Breast epithelium (tissue), 4 donors: Measurements from ENCODE around the gene EIPR1. TPM values are rescaled to one million over a fixed set of nuclear protein-coding genes. Genes with fewer than 3 reads are reported as not detected.

Source experiments
- DNase-seq, 2 donors: peaks; one replicate each; pipeline ENCODE4 v3.0.0-alpha.2; 2019; ENCODE audit warnings: low spot score in 2 of 2
- H3K27ac ChIP-seq, 2 donors: fragments of 200-600 bp; sonication (generic) in 1 of 2; one replicate each; pipeline ENCODE4 v1.5.1; 2016 to 2019; ENCODE audit warnings: mild to moderate bottlenecking in 1 of 2
- H3K27me3 ChIP-seq, 2 donors: fragments of 200-600 bp; sonication (generic) in 1 of 2; one replicate each; pipeline versions ENCODE4 v1.5.1 to v1.6.0; 2017 to 2019; ENCODE audit warnings: control low read depth in 1 of 2, mild to moderate bottlenecking in 1 of 2
- H3K36me3 ChIP-seq: fragments of 200-600 bp; one replicate; pipeline ENCODE4 v1.5.1; 2019
- H3K4me1 ChIP-seq, 2 donors: fragments of 200-600 bp; sonication (generic); one replicate each; pipeline ENCODE4 v1.5.1; 2016 to 2019; ENCODE audit warnings: control low read depth in 1 of 2
- H3K4me3 ChIP-seq, 3 donors: fragments of 200-600 bp; sonication (generic); 1 replicate in 2 of 3; 2 replicates in 1 of 3; pipeline ENCODE4 v1.5.1; 2016 to 2019; ENCODE audit warnings: mild to moderate bottlenecking in 3 of 3, moderate library complexity in 2 of 3
- H3K9me3 ChIP-seq, 2 donors: fragments of 200-600 bp; sonication (generic) in 1 of 2; one replicate each; pipeline ENCODE4 v1.5.1; 2016 to 2019; ENCODE audit warnings: control low read depth in 1 of 2
- CTCF ChIP-seq, 3 donors: fragments of 450-650 bp; IDR thresholded peaks; one replicate each; pipeline ENCODE4 v1.5.1; 2016 to 2017; ENCODE audit warnings: antibody characterized with exemption in 3 of 3, mild to moderate bottlenecking in 3 of 3, moderate library complexity in 3 of 3
- POLR2A ChIP-seq: fragments of 450-650 bp; IDR thresholded peaks from one replicate; pipeline ENCODE4 v1.6.1; 2016; ENCODE audit warnings: antibody characterized with exemption, mild to moderate bottlenecking, moderate library complexity
- POLR2AphosphoS5 ChIP-seq, 3 donors: sonication (generic); formaldehyde crosslinking; IDR thresholded peaks; one replicate each; pipeline ENCODE4 v1.6.1; 2017; ENCODE audit warnings: antibody characterized with exemption in 3 of 3
- intact Hi-C: fragments of 100-400 bp; cut with DNase I; formaldehyde crosslinking; loops from one replicate; pipeline ENCODE4 v1.15.1; 2023; ENCODE audit warnings: low total_unique reads
- total RNA-seq, 3 donors: library from RNA; depleted of rRNA; stranded (reverse); fragments of >200 nt; gene quantifications; one replicate each; pipeline ENCODE4 v1.1.0, GENCODE V29; 2016

The EIPR1 gene
- total RNA-seq, 3 donors from 2014 or later = 12.8 to 31.0 (median 23.3) TPM

DNA sequence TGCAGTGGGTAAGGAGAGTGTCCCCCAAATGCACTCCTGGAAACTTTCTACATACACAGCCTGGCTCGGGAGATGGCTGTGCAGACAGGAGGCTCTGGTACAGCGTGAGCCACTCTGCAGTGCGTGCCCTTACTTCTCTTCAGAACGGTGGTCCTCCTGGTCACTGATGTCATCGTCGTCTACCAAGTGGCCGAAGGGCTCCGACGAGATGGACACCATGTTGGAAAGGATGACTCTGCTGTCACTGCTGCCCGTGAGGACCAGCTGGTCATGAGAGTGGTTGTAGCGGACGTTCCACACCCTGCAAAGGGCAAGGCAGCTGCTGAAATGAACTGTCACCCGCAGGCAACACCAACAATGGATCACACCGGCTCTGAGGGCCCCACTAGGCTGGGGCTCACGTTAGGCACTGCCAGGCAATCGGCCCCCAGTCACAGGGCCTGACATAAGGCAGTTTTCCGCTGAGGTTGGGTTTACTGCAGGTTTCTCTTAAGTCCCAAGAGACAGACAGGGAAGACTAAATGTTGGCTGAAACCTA is 185.3 kb downstream of the EIPR1 start:
- H3K27me3 ChIP-seq = no peaks in the 10 kb centered on the region
- no peak for DNase-seq
- no peaks in the 10 kb centered on the region for H3K36me3 ChIP-seq
- H3K27ac ChIP-seq = no peak overlapping the region
- H3K9me3 ChIP-seq = no peaks in the 10 kb centered on the region
- intact Hi-C loops = no loop called here
- H3K4me3 ChIP-seq = no peak overlapping the region
- TF ChIP-seq POLR2AphosphoS5 (IDR thresholded peaks at IDR 0.05) (no peak), CTCF (IDR thresholded peaks at IDR 0.05) (no peak), POLR2A (no peak)
- H3K4me1 ChIP-seq = no peaks in the 10 kb centered on the region

DNA sequence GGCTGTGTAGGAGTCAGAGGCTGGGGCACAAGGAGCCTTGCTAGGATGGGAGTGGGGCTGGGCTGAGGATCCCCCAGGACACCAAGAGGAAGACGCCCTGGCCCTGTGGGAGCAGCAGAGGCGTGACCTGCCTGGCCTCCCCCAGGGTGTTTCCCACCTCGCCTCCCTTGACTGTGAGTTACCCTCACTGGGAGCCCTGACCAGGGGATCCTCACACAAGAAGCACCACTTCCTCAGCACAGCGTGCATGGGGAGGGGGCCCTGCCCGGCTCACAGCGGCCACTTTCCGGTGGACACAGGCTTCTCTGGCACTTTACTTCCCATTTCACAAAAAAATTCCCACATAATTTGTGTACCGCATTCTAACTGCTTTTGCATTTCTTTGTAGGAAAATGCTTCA is 187.7 kb downstream of the EIPR1 start:
- Histone ChIP-seq H3K27me3 (no peaks in the 10 kb centered on the region), H3K27ac (no peak overlapping the region), H3K9me3 (no peaks in the 10 kb centered on the region), H3K4me3 (no peak overlapping the region), H3K36me3 (no peaks in the 10 kb centered on the region), H3K4me1 (no peaks in the 10 kb centered on the region)
- no peak for DNase-seq
- TF ChIP-seq POLR2A (no peak), CTCF (IDR thresholded peaks at IDR 0.05) (no peak), POLR2AphosphoS5 (IDR thresholded peaks at IDR 0.05) (no peak)
- intact Hi-C loops = no loop called here

- no peaks in the 10 kb centered on the region for H3K27me3 ChIP-seq
- no peaks in the 10 kb centered on the region for H3K36me3 ChIP-seq
- no peaks in the 10 kb centered on the region for H3K9me3 ChIP-seq
- no peaks in the 10 kb centered on the region for H3K4me1 ChIP-seq
- intact Hi-C loops = no loop called here
- TF ChIP-seq POLR2AphosphoS5 (IDR thresholded peaks at IDR 0.05) (no peak), CTCF (IDR thresholded peaks at IDR 0.05) (no peak), POLR2A (no peak)
- no peak overlapping the region for H3K4me3 ChIP-seq
- peak in 1 of 2 donors; percentile 61 for DNase-seq
- H3K27ac ChIP-seq = no peak overlapping the region
These were observed 188.5 kb downstream of the EIPR1 start for GRCh38 chr2:3189076-3189591.

- intact Hi-C loops = loop anchor here (1.0 kb wide), 1 partner anchor 21 kb away; no protein-coding TSS in a partner anchor
These were observed 189.1 kb downstream of the EIPR1 start for GRCh38 chr2:3188405-3188946.

More at GRCh38 chr2:3188405-3188946, 189.1 kb downstream of the EIPR1 start:
- no peak for TF ChIP-seq POLR2A
- TF ChIP-seq CTCF (IDR thresholded peaks at IDR 0.05) = no peak
- no peak for TF ChIP-seq POLR2AphosphoS5 (IDR thresholded peaks at IDR 0.05)
- Histone ChIP-seq H3K27me3 (no peaks in the 10 kb centered on the region), H3K9me3 (no peaks in the 10 kb centered on the region), H3K4me3 (no peak overlapping the region), H3K4me1 (no peaks in the 10 kb centered on the region), H3K27ac (no peak overlapping the region), H3K36me3 (no peaks in the 10 kb centered on the region)
- DNase-seq = no peak
